Testis (tissue), 2 donors: ENCODE results near the gene RGL2.

Experiments
- POLR2A ChIP-seq: fragments of 450-650 bp; IDR thresholded peaks from one replicate; pipeline ENCODE4 v1.6.1; 2017; ENCODE audit warnings: antibody characterized with exemption, mild to moderate bottlenecking, moderate library complexity
- TF ChIP-seq, protein P1 (sequence below), 3 experiments: fragments of 450-650 bp in 2 of 3; fragments of 200-600 bp in 1 of 3; sonication (generic) in 1 of 3; IDR thresholded peaks; one replicate each; pipeline ENCODE4 v1.5.1; 2016 to 2019; ENCODE audit warnings: antibody characterized with exemption in 3 of 3, mild to moderate bottlenecking in 2 of 3, moderate library complexity in 1 of 3

GRCh38 chr6:33248932-33249731, 49.6 kb downstream of the RGL2 start:
- TF ChIP-seq, protein P1, sequence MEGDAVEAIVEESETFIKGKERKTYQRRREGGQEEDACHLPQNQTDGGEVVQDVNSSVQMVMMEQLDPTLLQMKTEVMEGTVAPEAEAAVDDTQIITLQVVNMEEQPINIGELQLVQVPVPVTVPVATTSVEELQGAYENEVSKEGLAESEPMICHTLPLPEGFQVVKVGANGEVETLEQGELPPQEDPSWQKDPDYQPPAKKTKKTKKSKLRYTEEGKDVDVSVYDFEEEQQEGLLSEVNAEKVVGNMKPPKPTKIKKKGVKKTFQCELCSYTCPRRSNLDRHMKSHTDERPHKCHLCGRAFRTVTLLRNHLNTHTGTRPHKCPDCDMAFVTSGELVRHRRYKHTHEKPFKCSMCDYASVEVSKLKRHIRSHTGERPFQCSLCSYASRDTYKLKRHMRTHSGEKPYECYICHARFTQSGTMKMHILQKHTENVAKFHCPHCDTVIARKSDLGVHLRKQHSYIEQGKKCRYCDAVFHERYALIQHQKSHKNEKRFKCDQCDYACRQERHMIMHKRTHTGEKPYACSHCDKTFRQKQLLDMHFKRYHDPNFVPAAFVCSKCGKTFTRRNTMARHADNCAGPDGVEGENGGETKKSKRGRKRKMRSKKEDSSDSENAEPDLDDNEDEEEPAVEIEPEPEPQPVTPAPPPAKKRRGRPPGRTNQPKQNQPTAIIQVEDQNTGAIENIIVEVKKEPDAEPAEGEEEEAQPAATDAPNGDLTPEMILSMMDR (IDR thresholded peaks at IDR 0.05), result peak in 1 of 3 experiments; percentile 14
- TF ChIP-seq POLR2A, result no peak
